GM19193 (cell line): ENCODE results near the gene RNASE8.

ENCODE experiments used
- POLR2A ChIP-seq: IDR thresholded peaks from 4 replicates; pipeline ENCODE4 v1.6.1; 2011; ENCODE audit not compliant: insufficient read depth, insufficient read length; ENCODE audit errors: extremely low read depth

Gene RNASE8

GRCh38 chr14:21088687-21089086, 31.1 kb downstream of the RNASE8 start:
- no peak for TF ChIP-seq POLR2A

DNA sequence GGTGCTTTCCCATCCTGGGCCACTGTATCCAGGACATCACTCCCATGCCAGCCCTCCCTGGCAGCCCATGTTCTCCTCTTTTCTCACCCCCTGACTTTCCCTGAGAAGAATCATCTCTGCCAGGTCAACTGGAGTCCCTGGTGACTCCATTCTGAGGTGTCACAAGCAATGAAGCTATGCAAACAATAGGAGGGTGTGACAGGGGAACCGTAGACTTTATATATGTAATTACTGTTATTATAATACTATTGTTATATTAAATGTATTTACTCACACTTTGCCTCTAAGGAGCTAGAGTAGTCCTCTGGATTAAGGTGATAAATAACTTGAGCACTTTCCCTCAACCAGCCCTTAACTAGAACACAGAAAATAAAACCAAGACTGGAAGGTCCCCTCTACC, 31.6 kb downstream of the RNASE8 start:
- no peak for TF ChIP-seq POLR2A

- TF ChIP-seq POLR2A: no peak
Measured at GRCh38 chr14:21089877-21090193, 32.2 kb downstream of the RNASE8 start.

- no peak for TF ChIP-seq POLR2A
Measured at GRCh38 chr14:21090194-21090939, 32.7 kb downstream of the RNASE8 start.

GRCh38 chr14:21090940-21091663, 33.5 kb downstream of the RNASE8 start:
- TF ChIP-seq POLR2A: no peak

- TF ChIP-seq POLR2A: no peak
Measured at GRCh38 chr14:21091821-21092272, 34.2 kb downstream of the RNASE8 start.

GRCh38 chr14:21092273-21093011, 34.8 kb downstream of the RNASE8 start:
- no peak for TF ChIP-seq POLR2A

- TF ChIP-seq POLR2A: no peak
Measured at GRCh38 chr14:21093018-21093417, 35.4 kb downstream of the RNASE8 start.

DNA sequence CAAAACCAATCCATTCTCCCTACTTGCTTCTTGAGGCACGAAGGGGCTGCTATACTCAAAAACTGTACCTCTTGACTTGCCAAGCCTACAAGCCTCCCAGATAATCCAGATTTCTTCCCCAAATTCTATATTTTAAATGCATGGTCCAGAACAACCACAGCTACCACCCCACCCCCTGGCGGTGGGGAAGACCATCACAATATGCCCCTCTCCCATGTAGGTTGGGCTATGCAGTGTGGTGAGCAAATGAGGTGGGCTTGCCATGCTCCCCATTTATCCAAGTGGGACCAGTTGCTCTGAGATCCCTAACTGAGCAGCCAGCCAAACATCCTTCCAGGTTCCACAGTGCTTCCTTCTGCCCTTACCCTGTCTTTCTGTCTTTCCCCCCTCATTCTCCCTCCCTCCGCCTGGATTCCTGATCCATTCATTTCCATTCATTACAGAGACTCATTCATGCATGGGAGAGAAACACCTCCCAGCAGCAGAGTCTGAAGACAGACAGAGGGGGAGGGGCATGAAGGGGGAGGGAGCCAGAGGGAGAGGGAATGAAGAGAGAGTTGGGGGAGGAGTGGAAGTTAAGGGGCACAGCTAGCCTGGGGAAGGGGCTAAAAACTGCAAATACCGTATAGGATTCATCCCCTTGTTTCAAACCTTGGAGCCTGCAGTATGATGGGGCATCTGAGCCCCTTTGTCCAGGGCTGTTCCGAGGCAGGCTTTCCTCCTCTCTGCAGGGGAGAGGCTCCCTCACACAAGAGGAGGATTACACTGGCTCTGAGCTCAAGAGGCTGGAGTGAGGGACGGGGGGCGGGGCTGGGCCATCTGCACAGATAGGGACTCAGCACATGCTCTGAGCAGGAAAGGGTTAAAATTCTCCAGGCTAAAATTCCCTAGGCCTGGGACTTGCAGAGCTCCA, 36.4 kb downstream of the RNASE8 start:
- TF ChIP-seq POLR2A: no peak

DNA sequence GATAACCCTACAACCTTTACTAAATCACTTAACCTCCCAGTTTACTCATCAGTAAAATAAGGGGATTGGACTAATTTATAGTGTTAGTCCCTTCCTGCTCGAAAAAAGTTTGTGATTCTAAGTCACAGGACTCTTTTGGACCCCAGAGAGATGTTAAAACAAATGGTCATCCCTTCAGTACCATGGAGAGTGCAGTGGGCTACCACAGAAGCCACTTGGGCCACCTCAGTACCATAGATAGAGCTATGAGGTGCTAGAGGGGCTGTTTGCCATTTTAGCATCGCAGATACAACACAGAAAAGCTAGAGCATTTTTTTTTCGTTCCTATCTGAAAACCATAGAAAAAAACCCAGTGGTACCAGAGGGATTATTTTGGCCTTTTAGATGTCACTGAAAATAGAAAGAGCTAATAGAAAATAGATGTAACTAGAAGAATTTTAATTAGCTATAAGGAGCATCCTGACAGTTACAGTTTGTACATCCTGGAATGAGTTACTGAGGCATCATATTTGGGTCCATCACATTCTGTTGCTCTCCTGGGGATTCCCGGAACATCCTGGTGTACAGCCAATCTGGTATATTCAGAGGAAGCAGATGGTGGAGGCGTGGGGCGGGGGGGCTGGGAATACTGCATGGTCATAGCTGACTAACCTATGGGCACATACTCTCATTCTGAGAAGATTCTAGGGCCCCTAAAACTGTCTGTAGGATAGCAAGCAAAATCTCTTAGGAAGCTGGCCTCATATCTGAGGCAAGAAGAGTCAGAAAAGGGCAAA, 38.0 kb downstream of the RNASE8 start:
- TF ChIP-seq POLR2A: no peak

GRCh38 chr14:21096438-21096837, 38.8 kb downstream of the RNASE8 start:
- TF ChIP-seq POLR2A: no peak

- TF ChIP-seq POLR2A: no peak
Measured at GRCh38 chr14:21096978-21097635, 39.5 kb downstream of the RNASE8 start.

GRCh38 chr14:21097636-21098075, 40.0 kb downstream of the RNASE8 start:
- TF ChIP-seq POLR2A: no peak
